HepG2 (cell line): ENCODE measurements around the gene HIVEP2. TPM values are rescaled to one million over a fixed set of nuclear protein-coding genes. Genes with fewer than 3 reads are reported as not detected.

ENCODE experiments used
- BCL6 ChIP-seq: IDR thresholded peaks from 2 replicates; pipeline ENCODE4 v1.6.1; 2016; ENCODE audit warnings: missing genetic modification reagents, missing compliant biosample characterization
- HMG20B ChIP-seq: conservative IDR thresholded peaks from 2 replicates; pipeline ENCODE4 v1.6.1; 2016; ENCODE audit warnings: missing genetic modification reagents, missing compliant biosample characterization
- ISX ChIP-seq: sonication (generic); formaldehyde crosslinking; conservative IDR thresholded peaks from 2 replicates; pipeline ENCODE4 v1.5.0; 2020; ENCODE audit warnings: missing genetic modification reagents
- MBD4 ChIP-seq: IDR thresholded peaks from 2 replicates; pipeline ENCODE4 v1.6.1; 2012; ENCODE audit warnings: low read length, inconsistent platforms, borderline replicate concordance
- MTA1 ChIP-seq: sonication (generic); formaldehyde crosslinking; IDR thresholded peaks from 2 replicates; pipeline ENCODE4 v1.4.0; 2020; ENCODE audit warnings: missing genetic modification reagents, mild to moderate bottlenecking, borderline replicate concordance
- PHB2 ChIP-seq: fragments of 450-650 bp; IDR thresholded peaks from 2 replicates; pipeline ENCODE4 v1.6.1; 2018; ENCODE audit not compliant: partially characterized antibody
- ZNF567 ChIP-seq: sonication (generic); formaldehyde crosslinking; IDR thresholded peaks from 2 replicates; pipeline ENCODE4 v1.8.1; 2023; ENCODE audit warnings: mild to moderate bottlenecking, missing genetic modification reagents, borderline replicate concordance
- ZNF703 ChIP-seq: sonication (generic); formaldehyde crosslinking; IDR thresholded peaks from 2 replicates; pipeline ENCODE4 v1.5.1; 2020; ENCODE audit warnings: missing genetic modification reagents, mild to moderate bottlenecking, moderate library complexity, borderline replicate concordance
- ZSCAN21 ChIP-seq: sonication (generic); formaldehyde crosslinking; IDR thresholded peaks from 2 replicates; pipeline ENCODE4 v1.8.0; 2022; ENCODE audit warnings: mild to moderate bottlenecking, missing genetic modification reagents, moderate library complexity, borderline replicate concordance
- polyA plus RNA-seq, 8 experiments: library from polyadenylated mRNA; depleted of rRNA in 3 of 8; stranded (reverse) in 7 of 8; unstranded in 1 of 8; fragments of >200 nt; fragmentation: Illumina TruSeq in 4 of 8; extraction: Trizol in 4 of 8; gene quantifications; 2 replicates each; pipeline versions ENCODE4 v1.2.1 to v1.2.3, GENCODE V29; 2011 to 2016; ENCODE audit warnings: low read depth in 4 of 8, missing spikeins in 1 of 8, mixed read lengths in 1 of 8; ENCODE audit not compliant: insufficient read depth in 1 of 8
- total RNA-seq, 5 experiments: library from RNA; depleted of rRNA; stranded (reverse); fragments of >200 nt; fragmentation: Illumina TruSeq; extraction: Trizol; gene quantifications; 2 replicates each; pipeline ENCODE4 v1.2.3, GENCODE V29; 2016; ENCODE audit warnings: low read depth in 1 of 5
- TF ChIP-seq, protein P1 (sequence below): sonication (generic); formaldehyde crosslinking; IDR thresholded peaks from 2 replicates; pipeline ENCODE4 v1.8.1; 2023; ENCODE audit warnings: mild to moderate bottlenecking, missing genetic modification reagents
- TF ChIP-seq, protein P2 (sequence below): fragments of 450-650 bp; IDR thresholded peaks from 2 replicates; pipeline ENCODE4 v1.6.1; 2017
- TF ChIP-seq, protein P3 (sequence below): IDR thresholded peaks from 2 replicates; pipeline ENCODE4 v1.6.1; 2012; ENCODE audit warnings: low read length, improper control_type of control experiment
- TF ChIP-seq, protein P4 (sequence below): sonication (generic); formaldehyde crosslinking; IDR thresholded peaks from 2 replicates; pipeline ENCODE4 v1.4.0; 2020; ENCODE audit warnings: missing genetic modification reagents
- TF ChIP-seq, protein P5 (sequence below): sonication (generic); formaldehyde crosslinking; IDR thresholded peaks from 2 replicates; pipeline ENCODE4; 2020; ENCODE audit warnings: missing genetic modification reagents, mild to moderate bottlenecking, borderline replicate concordance

Gene HIVEP2
- total and polyA plus RNA-seq, 2 of the 13 experiments (the other 11 are each of a cell fraction or from before 2014, with no cell fraction given): 3.4 to 12.9 TPM

DNA sequence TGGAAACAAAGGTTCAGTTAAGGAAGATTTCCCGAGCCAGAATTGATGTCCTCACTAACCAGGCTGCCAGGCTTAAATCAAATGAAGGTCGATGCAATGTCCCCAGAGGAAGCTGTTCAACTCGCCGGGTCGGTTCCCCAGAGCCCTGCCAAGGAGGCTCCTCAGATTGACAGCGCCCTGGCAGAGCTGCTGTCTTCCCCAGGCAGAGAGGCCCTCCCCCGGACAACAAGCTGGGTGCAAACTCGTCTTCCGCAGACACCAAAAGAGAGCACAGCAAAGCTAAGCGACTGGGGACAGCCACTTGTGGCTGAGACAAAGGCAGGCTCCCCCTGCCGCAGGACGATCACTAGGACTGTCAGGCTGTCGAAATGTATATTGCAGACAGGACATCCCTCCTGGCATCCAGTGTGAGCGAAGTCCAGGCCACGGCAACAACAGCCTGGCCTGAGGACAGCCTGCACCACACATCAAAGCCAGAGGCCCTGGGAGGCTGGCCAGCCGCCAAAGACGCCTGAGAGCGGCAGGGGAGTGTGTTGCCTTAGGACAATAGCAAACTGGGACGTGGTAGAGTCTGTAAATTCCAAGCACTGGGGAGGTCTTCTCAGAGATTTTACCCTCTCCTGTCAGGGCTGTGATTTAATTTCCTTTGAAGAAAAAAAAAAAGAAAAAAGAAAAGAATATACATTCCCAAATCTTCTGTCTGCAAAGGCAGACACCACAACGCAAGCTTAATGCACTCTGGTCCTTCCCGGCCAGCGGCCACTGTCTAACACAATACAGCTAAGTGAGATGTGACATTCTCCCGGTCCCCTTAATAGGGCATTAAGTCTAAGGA is 99.1 kb downstream of the HIVEP2 start (continued):
- TF ChIP-seq, protein P1, sequence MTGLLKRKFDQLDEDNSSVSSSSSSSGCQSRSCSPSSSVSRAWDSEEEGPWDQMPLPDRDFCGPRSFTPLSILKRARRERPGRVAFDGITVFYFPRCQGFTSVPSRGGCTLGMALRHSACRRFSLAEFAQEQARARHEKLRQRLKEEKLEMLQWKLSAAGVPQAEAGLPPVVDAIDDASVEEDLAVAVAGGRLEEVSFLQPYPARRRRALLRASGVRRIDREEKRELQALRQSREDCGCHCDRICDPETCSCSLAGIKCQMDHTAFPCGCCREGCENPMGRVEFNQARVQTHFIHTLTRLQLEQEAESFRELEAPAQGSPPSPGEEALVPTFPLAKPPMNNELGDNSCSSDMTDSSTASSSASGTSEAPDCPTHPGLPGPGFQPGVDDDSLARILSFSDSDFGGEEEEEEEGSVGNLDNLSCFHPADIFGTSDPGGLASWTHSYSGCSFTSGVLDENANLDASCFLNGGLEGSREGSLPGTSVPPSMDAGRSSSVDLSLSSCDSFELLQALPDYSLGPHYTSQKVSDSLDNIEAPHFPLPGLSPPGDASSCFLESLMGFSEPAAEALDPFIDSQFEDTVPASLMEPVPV (CRISPR knock-in tag): peak; percentile 75
- TF ChIP-seq ZSCAN21 (CRISPR knock-in tag): peak; percentile 48; the same call in 1 of the 2 replicates
- no peak for TF ChIP-seq MBD4
- TF ChIP-seq, protein P2, sequence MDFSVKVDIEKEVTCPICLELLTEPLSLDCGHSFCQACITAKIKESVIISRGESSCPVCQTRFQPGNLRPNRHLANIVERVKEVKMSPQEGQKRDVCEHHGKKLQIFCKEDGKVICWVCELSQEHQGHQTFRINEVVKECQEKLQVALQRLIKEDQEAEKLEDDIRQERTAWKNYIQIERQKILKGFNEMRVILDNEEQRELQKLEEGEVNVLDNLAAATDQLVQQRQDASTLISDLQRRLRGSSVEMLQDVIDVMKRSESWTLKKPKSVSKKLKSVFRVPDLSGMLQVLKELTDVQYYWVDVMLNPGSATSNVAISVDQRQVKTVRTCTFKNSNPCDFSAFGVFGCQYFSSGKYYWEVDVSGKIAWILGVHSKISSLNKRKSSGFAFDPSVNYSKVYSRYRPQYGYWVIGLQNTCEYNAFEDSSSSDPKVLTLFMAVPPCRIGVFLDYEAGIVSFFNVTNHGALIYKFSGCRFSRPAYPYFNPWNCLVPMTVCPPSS: no peak
- 0 out of 2 replicates have a peak, but pooled peaks have one; percentile 54 for TF ChIP-seq ZNF567
- no peak for TF ChIP-seq ZNF703 (CRISPR knock-in tag)
- TF ChIP-seq, protein P3, sequence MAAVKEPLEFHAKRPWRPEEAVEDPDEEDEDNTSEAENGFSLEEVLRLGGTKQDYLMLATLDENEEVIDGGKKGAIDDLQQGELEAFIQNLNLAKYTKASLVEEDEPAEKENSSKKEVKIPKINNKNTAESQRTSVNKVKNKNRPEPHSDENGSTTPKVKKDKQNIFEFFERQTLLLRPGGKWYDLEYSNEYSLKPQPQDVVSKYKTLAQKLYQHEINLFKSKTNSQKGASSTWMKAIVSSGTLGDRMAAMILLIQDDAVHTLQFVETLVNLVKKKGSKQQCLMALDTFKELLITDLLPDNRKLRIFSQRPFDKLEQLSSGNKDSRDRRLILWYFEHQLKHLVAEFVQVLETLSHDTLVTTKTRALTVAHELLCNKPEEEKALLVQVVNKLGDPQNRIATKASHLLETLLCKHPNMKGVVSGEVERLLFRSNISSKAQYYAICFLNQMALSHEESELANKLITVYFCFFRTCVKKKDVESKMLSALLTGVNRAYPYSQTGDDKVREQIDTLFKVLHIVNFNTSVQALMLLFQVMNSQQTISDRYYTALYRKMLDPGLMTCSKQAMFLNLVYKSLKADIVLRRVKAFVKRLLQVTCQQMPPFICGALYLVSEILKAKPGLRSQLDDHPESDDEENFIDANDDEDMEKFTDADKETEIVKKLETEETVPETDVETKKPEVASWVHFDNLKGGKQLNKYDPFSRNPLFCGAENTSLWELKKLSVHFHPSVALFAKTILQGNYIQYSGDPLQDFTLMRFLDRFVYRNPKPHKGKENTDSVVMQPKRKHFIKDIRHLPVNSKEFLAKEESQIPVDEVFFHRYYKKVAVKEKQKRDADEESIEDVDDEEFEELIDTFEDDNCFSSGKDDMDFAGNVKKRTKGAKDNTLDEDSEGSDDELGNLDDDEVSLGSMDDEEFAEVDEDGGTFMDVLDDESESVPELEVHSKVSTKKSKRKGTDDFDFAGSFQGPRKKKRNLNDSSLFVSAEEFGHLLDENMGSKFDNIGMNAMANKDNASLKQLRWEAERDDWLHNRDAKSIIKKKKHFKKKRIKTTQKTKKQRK: no peak
- no peak for TF ChIP-seq PHB2
- TF ChIP-seq, protein P4, sequence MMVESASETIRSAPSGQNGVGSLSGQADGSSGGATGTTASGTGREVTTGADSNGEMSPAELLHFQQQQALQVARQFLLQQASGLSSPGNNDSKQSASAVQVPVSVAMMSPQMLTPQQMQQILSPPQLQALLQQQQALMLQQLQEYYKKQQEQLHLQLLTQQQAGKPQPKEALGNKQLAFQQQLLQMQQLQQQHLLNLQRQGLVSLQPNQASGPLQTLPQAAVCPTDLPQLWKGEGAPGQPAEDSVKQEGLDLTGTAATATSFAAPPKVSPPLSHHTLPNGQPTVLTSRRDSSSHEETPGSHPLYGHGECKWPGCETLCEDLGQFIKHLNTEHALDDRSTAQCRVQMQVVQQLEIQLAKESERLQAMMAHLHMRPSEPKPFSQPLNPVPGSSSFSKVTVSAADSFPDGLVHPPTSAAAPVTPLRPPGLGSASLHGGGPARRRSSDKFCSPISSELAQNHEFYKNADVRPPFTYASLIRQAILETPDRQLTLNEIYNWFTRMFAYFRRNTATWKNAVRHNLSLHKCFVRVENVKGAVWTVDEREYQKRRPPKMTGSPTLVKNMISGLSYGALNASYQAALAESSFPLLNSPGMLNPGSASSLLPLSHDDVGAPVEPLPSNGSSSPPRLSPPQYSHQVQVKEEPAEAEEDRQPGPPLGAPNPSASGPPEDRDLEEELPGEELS: peak; percentile 95
- TF ChIP-seq, protein P5, sequence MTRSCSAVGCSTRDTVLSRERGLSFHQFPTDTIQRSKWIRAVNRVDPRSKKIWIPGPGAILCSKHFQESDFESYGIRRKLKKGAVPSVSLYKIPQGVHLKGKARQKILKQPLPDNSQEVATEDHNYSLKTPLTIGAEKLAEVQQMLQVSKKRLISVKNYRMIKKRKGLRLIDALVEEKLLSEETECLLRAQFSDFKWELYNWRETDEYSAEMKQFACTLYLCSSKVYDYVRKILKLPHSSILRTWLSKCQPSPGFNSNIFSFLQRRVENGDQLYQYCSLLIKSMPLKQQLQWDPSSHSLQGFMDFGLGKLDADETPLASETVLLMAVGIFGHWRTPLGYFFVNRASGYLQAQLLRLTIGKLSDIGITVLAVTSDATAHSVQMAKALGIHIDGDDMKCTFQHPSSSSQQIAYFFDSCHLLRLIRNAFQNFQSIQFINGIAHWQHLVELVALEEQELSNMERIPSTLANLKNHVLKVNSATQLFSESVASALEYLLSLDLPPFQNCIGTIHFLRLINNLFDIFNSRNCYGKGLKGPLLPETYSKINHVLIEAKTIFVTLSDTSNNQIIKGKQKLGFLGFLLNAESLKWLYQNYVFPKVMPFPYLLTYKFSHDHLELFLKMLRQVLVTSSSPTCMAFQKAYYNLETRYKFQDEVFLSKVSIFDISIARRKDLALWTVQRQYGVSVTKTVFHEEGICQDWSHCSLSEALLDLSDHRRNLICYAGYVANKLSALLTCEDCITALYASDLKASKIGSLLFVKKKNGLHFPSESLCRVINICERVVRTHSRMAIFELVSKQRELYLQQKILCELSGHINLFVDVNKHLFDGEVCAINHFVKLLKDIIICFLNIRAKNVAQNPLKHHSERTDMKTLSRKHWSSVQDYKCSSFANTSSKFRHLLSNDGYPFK (CRISPR knock-in tag): peak; percentile 66; the same call in 1 of the 2 replicates
- peak; percentile 83 for TF ChIP-seq HMG20B (CRISPR knock-in tag)
- TF ChIP-seq MTA1 (CRISPR knock-in tag): peak; percentile 98
- peak; percentile 86 for TF ChIP-seq BCL6 (CRISPR knock-in tag)
- TF ChIP-seq ISX (CRISPR knock-in tag): no peak
